GM23338 (cell line): ENCODE measurements around the gene PTPRN2. TPM values are rescaled to one million over a fixed set of nuclear protein-coding genes. Genes with fewer than 3 reads are reported as not detected.

ENCODE experiments used
- ATAC-seq: fragments of 200-7000 bp; cut with Tn5 transposase; 3 replicates; pipeline ENCODE4 v1.9.1; 2020
- DNase-seq: peaks from one replicate; pipeline ENCODE4 v3.0.0-alpha.2; 2015; ENCODE audit warnings: low spot score
- H2AFZ ChIP-seq: fragments of 200-600 bp; sonication (generic); 2 replicates; pipeline ENCODE4 v1.8.0; 2016; ENCODE audit warnings: antibody characterized with exemption, mild to moderate bottlenecking, moderate library complexity
- H3F3A ChIP-seq: fragments of 200-600 bp; sonication (generic); replicated peaks from 2 replicates; pipeline ENCODE4 v1.8.0; 2017; ENCODE audit warnings: antibody characterized with exemption, mixed run types, low read depth
- H3K27ac ChIP-seq: fragments of 200-600 bp; sonication (generic); 2 replicates; pipeline ENCODE4 v1.6.1; 2016; ENCODE audit warnings: low read depth
- H3K27me3 ChIP-seq: fragments of 200-600 bp; sonication (generic); 2 replicates; pipeline ENCODE4 v1.8.0; 2016; ENCODE audit warnings: mild to moderate bottlenecking, mixed run types, moderate library complexity; ENCODE audit not compliant: insufficient read depth
- H3K36me3 ChIP-seq: fragments of 200-600 bp; sonication (generic); 2 replicates; pipeline ENCODE4 v1.8.0; 2016; ENCODE audit warnings: mild to moderate bottlenecking; ENCODE audit not compliant: insufficient read depth
- H3K4me1 ChIP-seq: fragments of 200-600 bp; sonication (generic); 2 replicates; pipeline ENCODE4 v1.8.0; 2016; ENCODE audit warnings: mild to moderate bottlenecking, moderate library complexity; ENCODE audit not compliant: insufficient read depth
- H3K4me2 ChIP-seq: fragments of 200-600 bp; sonication (generic); 2 replicates; pipeline ENCODE4 v1.7.1; 2017; ENCODE audit warnings: mixed run types
- H3K4me3 ChIP-seq: fragments of 200-600 bp; sonication (generic); 2 replicates; pipeline ENCODE4 v1.6.1; 2016; ENCODE audit warnings: mixed run types
- H3K79me2 ChIP-seq: fragments of 200-600 bp; sonication (generic); replicated peaks from 2 replicates; pipeline ENCODE4 v1.8.0; 2017; ENCODE audit warnings: mild to moderate bottlenecking; ENCODE audit not compliant: insufficient read depth
- H3K9me2 ChIP-seq: fragments of 200-600 bp; sonication (generic); 2 replicates; pipeline ENCODE4 v1.8.0; 2017; ENCODE audit not compliant: insufficient read depth
- H4K20me1 ChIP-seq: fragments of 200-600 bp; sonication (generic); replicated peaks from 2 replicates; pipeline ENCODE4 v1.8.0; 2017; ENCODE audit warnings: mild to moderate bottlenecking; ENCODE audit not compliant: insufficient read depth
- H3K27ac Mint-ChIP-seq: 2 replicates; pipeline ENCODE4 v1.8.0; 2020; ENCODE audit warnings: inconsistent platforms, mild to moderate bottlenecking, moderate library complexity, mixed read lengths
- H3K27me3 Mint-ChIP-seq: 3 replicates; pipeline ENCODE4 v1.8.0; 2022; ENCODE audit warnings: low read depth, mild to moderate bottlenecking, moderate library complexity, mixed read lengths, inconsistent platforms; ENCODE audit not compliant: insufficient read depth, poor library complexity
- H3K36me3 Mint-ChIP-seq: 3 replicates; pipeline ENCODE4 v1.8.0; 2021; ENCODE audit warnings: low read depth, mild to moderate bottlenecking, inconsistent platforms, moderate library complexity, mixed read lengths
- H3K4me1 Mint-ChIP-seq: 3 replicates; pipeline ENCODE4 v1.8.0; 2020; ENCODE audit warnings: mild to moderate bottlenecking, inconsistent platforms, mixed read lengths
- H3K4me3 Mint-ChIP-seq: 3 replicates; pipeline ENCODE4 v1.8.0; 2021; ENCODE audit warnings: moderate library complexity, mild to moderate bottlenecking, inconsistent platforms, mixed read lengths
- H3K9me3 Mint-ChIP-seq: 3 replicates; pipeline ENCODE4 v1.8.0; 2020; ENCODE audit warnings: moderate library complexity, mild to moderate bottlenecking, inconsistent platforms, mixed read lengths
- STAT1 ChIP-seq: IDR thresholded peaks from one replicate; pipeline ENCODE4 v1.6.1; 2016; ENCODE audit warnings: antibody characterized with exemption; ENCODE audit not compliant: unreplicated experiment
- polyA plus RNA-seq: library from polyadenylated mRNA; unstranded; fragments of >200 nt; fragmentation: Nextera tagmentation; extraction: Ambion mirVana; gene quantifications from 2 replicates; pipeline ENCODE4 v1.2.1, GENCODE V29; 2016
- total RNA-seq: library from RNA; depleted of rRNA; stranded (reverse); fragments of >200 nt; shearing (Covaris generic); gene quantifications from 2 replicates; pipeline ENCODE4 v1.2.3, GENCODE V29; 2014
- TF ChIP-seq, protein P1 (sequence below): IDR thresholded peaks from one replicate; pipeline ENCODE4 v1.6.1; 2018; ENCODE audit warnings: antibody characterized with exemption; ENCODE audit not compliant: unreplicated experiment
- TF ChIP-seq, protein P2 (sequence below): fragments of 250-450 bp; sonication (Bioruptor Pico); IDR thresholded peaks from 2 replicates; pipeline ENCODE4 v1.5.0; 2020; ENCODE audit warnings: mild to moderate bottlenecking, moderate library complexity
- TF ChIP-seq, protein P3 (sequence below): IDR thresholded peaks from 2 replicates; pipeline ENCODE4 v1.6.1; 2016; ENCODE audit warnings: antibody characterized with exemption

PTPRN2 gene
- total and polyA plus RNA-seq, 2 experiments from 2014 or later = 0.87 to 4.0 TPM

DNA sequence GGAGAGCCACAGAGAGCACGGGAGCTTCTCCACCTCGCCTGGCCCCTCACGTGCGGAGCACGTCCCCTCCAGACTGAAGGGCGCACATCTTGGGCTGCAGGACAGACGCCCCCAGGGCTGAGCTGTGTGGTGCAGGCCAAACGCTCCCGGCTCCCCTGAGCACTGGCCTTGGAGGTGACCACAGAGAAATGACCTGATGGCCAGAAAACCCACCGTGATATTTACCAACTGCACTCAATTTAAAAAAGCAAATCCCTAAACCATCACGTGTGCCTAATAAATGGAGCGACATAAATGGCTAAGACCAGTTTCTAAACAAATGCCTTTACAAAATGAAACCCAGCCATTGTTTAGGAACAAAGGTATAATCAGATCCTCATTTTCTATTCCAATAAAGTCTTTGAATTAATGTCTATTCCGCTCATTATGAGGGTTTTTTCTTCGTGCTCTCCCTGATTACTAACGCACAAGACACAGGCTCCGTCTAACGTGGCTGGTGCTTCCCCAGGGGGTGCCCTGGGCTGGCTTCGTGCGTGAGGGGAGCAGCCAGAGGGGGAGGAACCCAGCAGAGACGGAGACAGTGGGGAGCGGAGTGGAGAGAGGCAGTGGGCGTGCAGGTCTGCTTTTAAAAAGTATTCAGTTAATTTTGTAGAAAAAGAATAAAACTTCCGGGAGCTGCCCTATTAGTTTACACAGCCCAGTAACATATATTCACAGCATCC, 1060.5 kb downstream of the PTPRN2 start:
- Mint-ChIP-seq H3K36me3 (peaks cover 53% of the 10 kb centered on the region), H3K4me1 (no peaks in the 10 kb centered on the region), H3K27me3 (peaks cover 8% of the 10 kb centered on the region), H3K4me3 (no peak overlapping the region), H3K9me3 (peaks cover 94% of the 10 kb centered on the region), H3K27ac (no peak overlapping the region)
- Histone ChIP-seq H3K4me3 (no peak overlapping the region), H4K20me1 (no peaks in the 10 kb centered on the region), H3K9me2 (no peaks in the 10 kb centered on the region), H3K4me2 (no peak overlapping the region), H3K36me3 (no peaks in the 10 kb centered on the region), H3K4me1 (no peaks in the 10 kb centered on the region), H3F3A (no peaks in the 10 kb centered on the region), H3K79me2 (no peaks in the 10 kb centered on the region), H3K27me3 (no peaks in the 10 kb centered on the region), H2AFZ (no peak overlapping the region), H3K27ac (no peak overlapping the region)
- no peak for DNase-seq
- ATAC-seq = no peak
- TF ChIP-seq, protein P1, sequence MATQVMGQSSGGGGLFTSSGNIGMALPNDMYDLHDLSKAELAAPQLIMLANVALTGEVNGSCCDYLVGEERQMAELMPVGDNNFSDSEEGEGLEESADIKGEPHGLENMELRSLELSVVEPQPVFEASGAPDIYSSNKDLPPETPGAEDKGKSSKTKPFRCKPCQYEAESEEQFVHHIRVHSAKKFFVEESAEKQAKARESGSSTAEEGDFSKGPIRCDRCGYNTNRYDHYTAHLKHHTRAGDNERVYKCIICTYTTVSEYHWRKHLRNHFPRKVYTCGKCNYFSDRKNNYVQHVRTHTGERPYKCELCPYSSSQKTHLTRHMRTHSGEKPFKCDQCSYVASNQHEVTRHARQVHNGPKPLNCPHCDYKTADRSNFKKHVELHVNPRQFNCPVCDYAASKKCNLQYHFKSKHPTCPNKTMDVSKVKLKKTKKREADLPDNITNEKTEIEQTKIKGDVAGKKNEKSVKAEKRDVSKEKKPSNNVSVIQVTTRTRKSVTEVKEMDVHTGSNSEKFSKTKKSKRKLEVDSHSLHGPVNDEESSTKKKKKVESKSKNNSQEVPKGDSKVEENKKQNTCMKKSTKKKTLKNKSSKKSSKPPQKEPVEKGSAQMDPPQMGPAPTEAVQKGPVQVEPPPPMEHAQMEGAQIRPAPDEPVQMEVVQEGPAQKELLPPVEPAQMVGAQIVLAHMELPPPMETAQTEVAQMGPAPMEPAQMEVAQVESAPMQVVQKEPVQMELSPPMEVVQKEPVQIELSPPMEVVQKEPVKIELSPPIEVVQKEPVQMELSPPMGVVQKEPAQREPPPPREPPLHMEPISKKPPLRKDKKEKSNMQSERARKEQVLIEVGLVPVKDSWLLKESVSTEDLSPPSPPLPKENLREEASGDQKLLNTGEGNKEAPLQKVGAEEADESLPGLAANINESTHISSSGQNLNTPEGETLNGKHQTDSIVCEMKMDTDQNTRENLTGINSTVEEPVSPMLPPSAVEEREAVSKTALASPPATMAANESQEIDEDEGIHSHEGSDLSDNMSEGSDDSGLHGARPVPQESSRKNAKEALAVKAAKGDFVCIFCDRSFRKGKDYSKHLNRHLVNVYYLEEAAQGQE = no peak
- TF ChIP-seq STAT1 = no peak
- TF ChIP-seq, protein P2, sequence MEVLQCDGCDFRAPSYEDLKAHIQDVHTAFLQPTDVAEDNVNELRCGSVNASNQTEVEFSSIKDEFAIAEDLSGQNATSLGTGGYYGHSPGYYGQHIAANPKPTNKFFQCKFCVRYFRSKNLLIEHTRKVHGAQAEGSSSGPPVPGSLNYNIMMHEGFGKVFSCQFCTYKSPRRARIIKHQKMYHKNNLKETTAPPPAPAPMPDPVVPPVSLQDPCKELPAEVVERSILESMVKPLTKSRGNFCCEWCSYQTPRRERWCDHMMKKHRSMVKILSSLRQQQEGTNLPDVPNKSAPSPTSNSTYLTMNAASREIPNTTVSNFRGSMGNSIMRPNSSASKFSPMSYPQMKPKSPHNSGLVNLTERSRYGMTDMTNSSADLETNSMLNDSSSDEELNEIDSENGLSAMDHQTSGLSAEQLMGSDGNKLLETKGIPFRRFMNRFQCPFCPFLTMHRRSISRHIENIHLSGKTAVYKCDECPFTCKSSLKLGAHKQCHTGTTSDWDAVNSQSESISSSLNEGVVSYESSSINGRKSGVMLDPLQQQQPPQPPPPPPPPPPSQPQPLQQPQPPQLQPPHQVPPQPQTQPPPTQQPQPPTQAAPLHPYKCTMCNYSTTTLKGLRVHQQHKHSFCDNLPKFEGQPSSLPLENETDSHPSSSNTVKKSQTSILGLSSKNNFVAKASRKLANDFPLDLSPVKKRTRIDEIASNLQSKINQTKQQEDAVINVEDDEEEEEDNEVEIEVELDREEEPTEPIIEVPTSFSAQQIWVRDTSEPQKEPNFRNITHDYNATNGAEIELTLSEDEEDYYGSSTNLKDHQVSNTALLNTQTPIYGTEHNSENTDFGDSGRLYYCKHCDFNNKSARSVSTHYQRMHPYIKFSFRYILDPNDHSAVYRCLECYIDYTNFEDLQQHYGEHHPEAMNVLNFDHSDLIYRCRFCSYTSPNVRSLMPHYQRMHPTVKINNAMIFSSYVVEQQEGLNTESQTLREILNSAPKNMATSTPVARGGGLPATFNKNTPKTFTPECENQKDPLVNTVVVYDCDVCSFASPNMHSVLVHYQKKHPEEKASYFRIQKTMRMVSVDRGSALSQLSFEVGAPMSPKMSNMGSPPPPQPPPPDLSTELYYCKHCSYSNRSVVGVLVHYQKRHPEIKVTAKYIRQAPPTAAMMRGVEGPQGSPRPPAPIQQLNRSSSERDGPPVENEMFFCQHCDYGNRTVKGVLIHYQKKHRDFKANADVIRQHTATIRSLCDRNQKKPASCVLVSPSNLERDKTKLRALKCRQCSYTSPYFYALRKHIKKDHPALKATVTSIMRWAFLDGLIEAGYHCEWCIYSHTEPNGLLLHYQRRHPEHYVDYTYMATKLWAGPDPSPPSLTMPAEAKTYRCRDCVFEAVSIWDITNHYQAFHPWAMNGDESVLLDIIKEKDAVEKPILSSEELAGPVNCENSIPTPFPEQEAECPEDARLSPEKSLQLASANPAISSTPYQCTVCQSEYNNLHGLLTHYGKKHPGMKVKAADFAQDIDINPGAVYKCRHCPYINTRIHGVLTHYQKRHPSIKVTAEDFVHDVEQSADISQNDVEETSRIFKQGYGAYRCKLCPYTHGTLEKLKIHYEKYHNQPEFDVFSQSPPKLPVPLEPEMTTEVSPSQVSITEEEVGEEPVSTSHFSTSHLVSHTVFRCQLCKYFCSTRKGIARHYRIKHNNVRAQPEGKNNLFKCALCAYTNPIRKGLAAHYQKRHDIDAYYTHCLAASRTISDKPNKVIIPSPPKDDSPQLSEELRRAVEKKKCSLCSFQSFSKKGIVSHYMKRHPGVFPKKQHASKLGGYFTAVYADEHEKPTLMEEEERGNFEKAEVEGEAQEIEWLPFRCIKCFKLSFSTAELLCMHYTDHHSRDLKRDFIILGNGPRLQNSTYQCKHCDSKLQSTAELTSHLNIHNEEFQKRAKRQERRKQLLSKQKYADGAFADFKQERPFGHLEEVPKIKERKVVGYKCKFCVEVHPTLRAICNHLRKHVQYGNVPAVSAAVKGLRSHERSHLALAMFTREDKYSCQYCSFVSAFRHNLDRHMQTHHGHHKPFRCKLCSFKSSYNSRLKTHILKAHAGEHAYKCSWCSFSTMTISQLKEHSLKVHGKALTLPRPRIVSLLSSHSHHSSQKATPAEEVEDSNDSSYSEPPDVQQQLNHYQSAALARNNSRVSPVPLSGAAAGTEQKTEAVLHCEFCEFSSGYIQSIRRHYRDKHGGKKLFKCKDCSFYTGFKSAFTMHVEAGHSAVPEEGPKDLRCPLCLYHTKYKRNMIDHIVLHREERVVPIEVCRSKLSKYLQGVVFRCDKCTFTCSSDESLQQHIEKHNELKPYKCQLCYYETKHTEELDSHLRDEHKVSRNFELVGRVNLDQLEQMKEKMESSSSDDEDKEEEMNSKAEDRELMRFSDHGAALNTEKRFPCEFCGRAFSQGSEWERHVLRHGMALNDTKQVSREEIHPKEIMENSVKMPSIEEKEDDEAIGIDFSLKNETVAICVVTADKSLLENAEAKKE (CRISPR knock-in tag) = no peak
- TF ChIP-seq, protein P3, sequence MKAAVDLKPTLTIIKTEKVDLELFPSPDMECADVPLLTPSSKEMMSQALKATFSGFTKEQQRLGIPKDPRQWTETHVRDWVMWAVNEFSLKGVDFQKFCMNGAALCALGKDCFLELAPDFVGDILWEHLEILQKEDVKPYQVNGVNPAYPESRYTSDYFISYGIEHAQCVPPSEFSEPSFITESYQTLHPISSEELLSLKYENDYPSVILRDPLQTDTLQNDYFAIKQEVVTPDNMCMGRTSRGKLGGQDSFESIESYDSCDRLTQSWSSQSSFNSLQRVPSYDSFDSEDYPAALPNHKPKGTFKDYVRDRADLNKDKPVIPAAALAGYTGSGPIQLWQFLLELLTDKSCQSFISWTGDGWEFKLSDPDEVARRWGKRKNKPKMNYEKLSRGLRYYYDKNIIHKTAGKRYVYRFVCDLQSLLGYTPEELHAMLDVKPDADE = no peak
